ENCODE results near the gene C1QTNF5.

GRCh38 chr11:119295178-119295577 lies 45.5 kb downstream of the C1QTNF5 start:
- TF ChIP-seq, protein P1, sequence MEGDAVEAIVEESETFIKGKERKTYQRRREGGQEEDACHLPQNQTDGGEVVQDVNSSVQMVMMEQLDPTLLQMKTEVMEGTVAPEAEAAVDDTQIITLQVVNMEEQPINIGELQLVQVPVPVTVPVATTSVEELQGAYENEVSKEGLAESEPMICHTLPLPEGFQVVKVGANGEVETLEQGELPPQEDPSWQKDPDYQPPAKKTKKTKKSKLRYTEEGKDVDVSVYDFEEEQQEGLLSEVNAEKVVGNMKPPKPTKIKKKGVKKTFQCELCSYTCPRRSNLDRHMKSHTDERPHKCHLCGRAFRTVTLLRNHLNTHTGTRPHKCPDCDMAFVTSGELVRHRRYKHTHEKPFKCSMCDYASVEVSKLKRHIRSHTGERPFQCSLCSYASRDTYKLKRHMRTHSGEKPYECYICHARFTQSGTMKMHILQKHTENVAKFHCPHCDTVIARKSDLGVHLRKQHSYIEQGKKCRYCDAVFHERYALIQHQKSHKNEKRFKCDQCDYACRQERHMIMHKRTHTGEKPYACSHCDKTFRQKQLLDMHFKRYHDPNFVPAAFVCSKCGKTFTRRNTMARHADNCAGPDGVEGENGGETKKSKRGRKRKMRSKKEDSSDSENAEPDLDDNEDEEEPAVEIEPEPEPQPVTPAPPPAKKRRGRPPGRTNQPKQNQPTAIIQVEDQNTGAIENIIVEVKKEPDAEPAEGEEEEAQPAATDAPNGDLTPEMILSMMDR (IDR thresholded peaks at IDR 0.05), result no peak
- no peak for TF ChIP-seq POLR2A (IDR thresholded peaks at IDR 0.05)
